NCI-H446 (cell line): ENCODE data around the gene FTCD.
"Not testable (repeated sequence)": the region's sequence is repeated elsewhere in the genome, so short reads cannot be mapped to it uniquely, and the experiment has no call there.

Source experiments
- DNase-seq, 2 experiments: peaks; one replicate each; lab custom pipeline; 2025; lab: John Stamatoyannopoulos, UW

Gene FTCD

GRCh38 chr21:46140352-46141003, 14.9 kb downstream of the FTCD start:
- not testable (repeated sequence) for DNase-seq

GRCh38 chr21:46139686-46140085, 15.7 kb downstream of the FTCD start:
- no peak for DNase-seq

DNA sequence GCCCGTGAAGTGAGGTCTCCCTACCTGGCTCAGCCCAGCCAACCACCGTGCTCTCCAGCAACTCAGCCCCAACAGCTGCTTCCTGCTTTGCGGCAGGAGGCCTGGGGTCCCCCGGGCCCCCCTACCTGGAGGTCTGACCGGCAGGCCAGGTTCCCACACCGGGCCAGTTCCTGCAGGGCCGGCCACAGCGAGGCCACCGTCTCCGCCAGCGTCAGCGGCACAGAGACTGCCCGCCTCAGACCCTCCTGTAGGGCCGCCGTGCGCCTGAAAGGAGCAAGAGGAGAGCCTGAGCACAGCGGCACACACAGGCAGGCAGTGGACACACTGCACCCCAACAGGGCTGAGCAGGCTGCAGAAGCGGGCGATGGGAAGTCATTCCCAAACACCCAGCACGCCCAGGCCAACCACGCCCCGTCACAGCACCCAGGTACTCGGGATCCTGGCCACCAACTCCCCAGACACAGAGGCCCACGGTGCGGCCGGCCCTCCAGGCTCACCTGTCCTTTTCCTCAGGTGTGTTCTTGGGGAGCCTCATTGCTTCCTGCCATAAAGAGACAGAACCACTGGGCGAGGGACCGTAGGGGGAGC, 16.9 kb downstream of the FTCD start:
- no peak for DNase-seq

DNA sequence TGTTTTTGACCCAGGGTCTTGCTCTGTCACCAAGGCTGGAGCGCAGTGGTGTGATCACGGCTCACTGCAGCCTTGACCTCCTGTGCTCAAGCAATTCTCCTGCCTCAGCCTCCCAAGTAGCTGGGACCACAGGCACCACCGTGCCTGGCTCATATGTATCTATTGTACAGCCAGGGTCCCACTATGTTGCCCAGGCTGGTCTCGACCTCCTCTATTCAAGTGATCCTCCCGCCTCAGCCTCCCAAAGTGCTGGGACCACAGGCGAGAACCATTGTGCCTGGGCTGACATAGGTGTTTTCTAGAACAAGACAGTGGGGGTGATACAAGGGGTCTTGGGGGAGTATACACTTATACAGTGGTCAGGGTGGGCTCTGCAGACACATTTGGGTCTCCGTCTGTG, 17.5 kb downstream of the FTCD start:
- DNase-seq: no peak

DNA sequence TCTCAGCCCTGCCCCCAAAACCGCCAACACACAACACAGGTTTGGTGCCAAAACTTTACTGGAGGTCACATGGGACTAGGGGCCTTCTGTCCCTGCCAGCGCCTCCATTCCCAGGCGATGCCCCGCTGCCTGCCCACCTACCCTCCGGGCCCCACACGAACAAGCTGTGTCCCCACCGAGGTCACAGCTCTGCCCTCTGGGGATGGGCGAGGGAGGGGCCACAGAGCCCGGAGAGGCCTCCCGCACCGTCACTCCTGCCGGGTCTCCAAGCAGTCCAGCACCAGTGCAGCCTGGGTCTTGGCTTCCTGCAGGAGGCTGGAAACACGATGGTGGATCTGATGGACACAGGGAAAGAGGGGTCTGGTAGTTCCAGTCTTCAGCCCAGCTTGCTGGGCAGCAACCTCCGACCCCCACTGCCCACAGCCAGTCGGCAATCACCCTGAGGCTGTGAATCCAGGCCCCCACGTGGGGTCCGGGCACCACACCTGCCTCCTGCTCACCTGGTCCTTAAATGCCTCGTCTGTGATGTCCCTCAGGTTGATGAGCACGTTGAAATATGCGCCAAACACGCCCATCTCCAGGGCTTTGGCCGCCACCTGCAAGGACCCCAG, 18.5 kb downstream of the FTCD start:
- no peak for DNase-seq

GRCh38 chr21:46135782-46136395, 19.5 kb downstream of the FTCD start:
- no peak for DNase-seq

GRCh38 chr21:46131838-46132651, 23.3 kb downstream of the FTCD start:
- no peak for DNase-seq

- DNase-seq: no peak
Measured at GRCh38 chr21:46131588-46131837, 23.9 kb downstream of the FTCD start.

DNA sequence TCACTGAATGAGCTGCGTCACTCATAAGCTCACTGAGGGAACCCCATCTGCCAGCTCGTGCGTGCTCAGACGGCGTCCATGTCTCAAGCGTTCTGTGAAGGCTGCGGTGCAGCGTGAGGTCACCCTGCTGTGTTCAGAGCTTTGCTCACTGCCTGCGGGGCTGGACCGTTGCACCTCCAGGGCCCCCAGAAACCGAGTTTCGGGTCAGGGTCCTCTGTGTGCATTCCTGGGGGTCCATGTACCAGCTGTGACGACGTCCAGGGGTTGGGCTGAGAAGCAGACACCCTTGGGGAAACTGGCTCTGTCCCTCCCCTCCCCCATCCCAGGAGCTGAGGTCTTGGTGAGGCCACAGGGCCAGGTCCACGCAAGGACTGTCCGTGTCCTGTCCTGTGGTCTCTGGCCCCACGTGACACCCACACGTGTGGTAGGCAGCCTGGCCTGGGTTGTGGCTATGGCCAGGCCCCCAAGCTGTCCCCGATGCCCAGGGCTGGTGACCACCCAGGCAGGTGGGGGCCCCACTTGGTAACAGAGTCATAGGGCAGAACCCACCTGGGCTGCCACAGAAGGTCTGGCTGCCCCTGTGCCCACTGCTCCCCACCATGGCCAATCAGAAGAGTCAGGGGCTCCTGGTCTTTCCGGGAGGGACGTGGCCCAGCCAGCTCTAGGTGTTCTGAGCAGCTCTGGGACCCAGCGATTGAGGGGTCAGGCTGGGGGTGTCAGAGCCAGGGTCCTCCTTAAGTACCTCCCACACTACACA, 24.4 kb downstream of the FTCD start:
- no peak for DNase-seq

DNA sequence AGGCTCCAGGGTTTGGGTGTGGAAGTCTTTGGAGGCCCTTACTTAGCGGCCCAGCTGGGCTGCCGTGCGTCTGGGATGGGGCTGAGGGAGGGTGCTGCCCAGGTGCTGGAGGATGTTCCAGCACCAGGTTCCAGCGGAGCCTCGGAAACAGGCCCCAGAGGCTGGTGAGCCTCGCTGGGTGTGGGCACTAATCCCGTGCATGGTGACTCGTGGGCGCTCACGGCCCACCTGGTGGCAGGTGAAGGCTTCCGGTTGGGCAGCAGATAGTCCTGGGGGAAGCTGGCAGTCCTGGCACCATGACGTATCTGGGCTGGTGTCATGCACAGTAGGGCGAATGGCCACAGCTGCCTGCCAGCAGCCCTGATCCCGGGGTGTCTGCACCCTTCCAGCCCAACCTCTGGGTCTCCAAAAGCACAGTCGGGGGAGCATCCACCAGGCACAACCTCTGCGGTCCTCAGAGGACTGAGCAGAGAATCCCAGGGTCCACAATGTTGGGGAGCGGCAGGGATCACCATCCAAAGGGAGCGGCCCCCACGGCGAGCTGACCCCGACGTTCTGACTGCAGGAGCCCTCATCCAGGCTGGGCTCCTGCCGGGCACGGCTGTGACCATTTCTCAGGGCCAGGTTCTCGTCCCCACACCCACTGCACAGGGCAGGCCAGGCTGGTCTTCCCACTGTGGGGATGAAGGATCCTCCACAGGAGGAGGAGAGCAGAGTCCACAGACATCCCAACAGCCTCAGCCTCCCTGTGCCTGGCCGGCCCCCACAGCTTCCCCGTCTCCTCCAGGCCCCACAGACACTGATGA, 25.3 kb downstream of the FTCD start:
- no peak for DNase-seq

- no peak for DNase-seq
Measured at GRCh38 chr21:46128933-46129571, 26.3 kb downstream of the FTCD start.

DNA sequence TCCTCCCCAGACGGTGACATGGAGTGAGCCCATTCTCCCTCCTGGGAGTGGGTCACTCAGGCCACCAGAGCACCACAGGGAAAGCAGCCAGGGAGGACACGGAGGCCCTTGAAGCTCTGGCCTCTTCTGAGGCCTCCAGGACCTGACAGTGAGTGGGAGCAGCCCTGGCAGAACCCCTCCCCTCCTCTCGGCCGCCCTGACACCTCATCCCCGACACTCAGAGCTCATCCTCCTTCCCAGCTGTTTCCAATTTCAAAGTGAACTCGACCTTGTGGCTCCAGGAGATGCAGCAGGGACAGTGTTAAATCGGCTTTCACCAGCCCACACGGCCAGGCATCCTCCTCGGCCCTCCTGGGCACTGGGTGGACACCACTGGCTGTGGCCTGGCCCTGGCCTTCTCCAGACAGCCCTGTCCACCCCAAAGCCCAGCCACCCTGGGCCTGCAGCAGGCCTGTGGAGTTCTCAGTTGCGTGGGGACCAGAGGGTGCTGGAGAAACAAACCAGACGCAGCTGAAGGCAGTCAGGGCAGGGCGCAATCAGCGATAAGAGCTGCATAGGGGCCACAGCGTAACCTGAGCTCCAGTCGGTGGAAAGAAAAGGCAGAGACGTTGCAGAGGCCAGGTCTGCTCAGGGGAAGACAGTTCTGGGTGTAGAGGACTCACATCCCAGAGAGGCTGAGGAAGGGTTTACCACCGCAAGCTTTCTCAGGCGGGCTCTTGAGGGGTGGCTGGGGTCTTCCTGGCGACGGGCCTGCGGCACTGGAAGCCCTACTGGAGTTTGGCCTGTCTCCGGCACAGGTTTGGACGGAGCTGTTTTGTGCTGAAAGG, 27.1 kb downstream of the FTCD start:
- no peak for DNase-seq

DNA sequence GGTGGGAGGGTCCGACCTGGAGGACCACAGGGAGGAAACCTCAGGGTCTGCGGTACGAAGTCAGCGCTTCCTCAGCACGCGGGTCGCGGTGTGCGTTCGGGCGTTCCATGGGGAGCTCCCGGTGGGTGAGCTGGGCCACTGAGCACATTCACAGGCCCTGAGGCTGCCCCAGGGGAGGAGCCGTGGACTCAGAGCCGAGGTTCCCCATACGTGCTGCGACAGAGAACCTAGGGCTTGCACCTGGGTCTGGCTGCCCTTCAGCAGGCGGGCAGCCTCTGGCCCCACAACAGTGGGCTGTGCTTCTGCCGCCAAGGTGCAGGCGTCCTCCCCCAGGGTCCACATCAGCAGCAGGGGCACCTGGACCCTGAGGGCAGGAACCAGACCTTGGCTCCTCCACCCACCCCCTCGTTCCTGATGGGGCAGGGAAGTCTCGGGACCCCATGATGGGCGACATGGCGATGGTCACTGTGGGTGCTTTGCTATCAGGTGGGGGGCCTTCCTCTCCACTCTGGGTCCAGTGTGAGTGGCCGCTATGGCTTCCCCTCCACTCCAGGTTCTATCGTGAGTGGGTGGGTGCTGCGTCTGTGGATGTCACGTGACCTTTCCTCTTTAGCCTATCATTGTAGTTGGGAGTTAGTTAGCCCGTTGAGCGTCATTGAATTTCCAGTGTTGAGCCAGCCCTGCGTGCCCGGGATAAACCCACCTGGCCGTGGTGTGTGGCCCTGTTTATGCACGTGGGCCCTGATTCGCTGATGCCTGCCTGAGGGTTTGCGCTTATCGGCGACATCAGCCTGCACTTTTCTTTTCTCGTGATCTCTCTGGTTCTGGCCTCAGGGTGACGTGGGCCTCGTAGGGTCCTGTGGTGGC, 27.9 kb downstream of the FTCD start:
- no peak for DNase-seq

DNA sequence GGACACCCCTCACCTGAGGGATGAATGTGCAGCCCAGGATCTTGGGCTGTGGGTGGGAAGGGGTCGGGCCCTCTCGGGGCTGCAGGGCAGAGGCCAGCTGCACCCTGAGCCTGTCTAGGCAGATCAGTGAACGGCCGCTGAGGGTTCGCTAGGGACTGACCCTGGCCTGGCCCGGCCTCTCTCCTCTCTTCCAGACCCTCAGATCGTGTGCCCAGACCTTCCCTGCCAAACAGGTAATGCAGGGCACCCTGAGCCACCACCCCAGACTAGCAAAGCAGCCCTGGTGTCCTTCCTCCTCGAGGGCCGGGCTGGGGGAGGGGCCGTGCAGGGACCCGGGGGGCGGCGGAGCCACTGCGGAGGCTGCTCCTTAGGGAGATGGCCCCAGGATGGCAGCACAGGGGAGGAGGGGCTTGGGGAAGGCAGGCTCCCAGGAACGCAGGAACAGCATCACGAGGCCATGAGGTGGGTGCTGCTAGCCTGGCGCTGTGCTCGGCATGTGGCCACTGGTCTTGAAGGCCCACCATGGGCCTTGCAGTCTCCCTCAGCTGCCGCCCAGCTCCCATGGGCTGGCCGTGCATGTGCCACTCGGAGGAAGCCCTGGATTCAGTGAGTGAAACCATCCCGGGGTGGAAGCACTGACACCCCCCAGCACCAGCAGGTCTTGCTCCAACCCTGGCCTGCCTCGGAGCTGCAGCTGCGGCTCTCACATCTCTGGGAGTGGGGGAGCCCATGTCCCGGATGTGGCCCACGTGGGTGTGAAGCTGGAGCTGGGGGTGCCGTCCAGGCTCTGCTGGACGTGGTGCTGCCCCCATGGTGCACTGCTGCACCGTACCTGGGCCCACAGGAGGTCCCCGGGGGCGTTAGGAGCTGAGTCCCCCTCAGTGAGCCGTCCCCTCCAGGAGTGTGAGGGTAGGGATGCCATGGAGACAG, 28.8 kb downstream of the FTCD start:
- DNase-seq: no peak

- no peak for DNase-seq
Measured at GRCh38 chr21:46125846-46126301, 29.5 kb downstream of the FTCD start.

DNA sequence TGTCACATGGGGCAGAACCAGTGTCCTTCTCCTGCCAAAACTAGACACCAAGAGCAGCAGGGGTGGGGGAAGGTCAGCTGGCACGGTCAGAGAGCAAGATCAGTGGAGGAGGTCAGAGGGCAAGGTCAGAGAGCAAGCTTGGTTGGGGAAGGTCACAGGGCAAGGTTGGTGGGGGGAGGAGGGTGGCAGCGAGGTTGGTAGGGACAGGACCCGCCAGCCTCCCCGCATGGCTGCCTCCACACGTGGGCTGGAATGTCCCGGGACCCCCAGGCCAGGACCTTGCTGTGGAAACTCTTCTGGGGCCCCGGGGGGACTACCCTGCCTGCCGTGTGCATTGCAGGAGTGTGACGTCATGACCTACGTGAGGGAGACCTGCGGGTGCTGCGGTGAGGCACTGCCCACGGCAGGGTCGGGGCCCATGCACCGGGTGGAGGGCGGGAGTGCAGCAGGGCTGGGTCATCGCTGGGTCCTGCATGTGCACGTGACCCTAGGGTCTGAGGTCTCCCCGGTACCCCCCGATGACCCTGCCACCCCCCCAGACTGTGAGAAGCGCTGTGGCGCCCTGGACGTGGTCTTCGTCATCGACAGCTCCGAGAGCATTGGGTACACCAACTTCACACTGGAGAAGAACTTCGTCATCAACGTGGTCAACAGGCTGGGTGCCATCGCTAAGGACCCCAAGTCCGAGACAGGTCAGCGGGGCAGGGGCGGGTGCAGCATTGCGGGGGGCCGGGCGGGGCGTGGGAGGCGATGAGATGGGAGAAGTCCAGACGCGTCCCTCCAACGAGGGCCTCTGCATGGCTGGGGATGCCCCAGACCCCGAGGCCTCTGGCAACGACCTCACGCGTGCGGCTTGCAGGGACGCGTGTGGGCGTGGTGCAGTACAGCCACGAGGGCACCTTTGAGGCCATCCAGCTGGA, 30.2 kb downstream of the FTCD start:
- no peak for DNase-seq
